IMR-90 (cell line): ENCODE data around the gene S100Z. TPM values are rescaled to one million over a fixed set of nuclear protein-coding genes. Genes with fewer than 3 reads are reported as not detected.
A peak's percentile ranks its signal among the peaks of the same experiment; 100 is the strongest.

Experiments used
- ATAC-seq: fragments of 200-7000 bp; cut with Tn5 transposase; 2 replicates; pipeline ENCODE4 v1.9.1; 2020; ENCODE audit warnings: low read depth, mild to moderate bottlenecking, moderate library complexity
- BruUV-seq: library from RNA; stranded (reverse); fragments of 400-500 nt; replicated peaks from 2 replicates; lab custom pipeline; 2021; lab: Mats Ljungman, UMichigan
- CTCF ChIA-PET: fragments of 300-600 bp; formaldehyde crosslinking; extraction: SDS; loops from one replicate; lab custom pipeline; 2021; ENCODE audit warnings: antibody characterized with exemption; lab: Yijun Ruan, JAX
- POLR2A ChIA-PET: fragments of 300-600 bp; sonication (Branson Sonifier 250); formaldehyde crosslinking; loops from one replicate; lab custom pipeline; 2022; ENCODE audit warnings: antibody characterized with exemption; ENCODE audit not compliant: unreplicated experiment; lab: Charles Lee
- DNase-seq: peaks from one replicate; pipeline ENCODE4 v3.0.0; 2013
- H2AFZ ChIP-seq: replicated peaks from 2 replicates; pipeline ENCODE3; 2013; ENCODE audit warnings: low read length, mild to moderate bottlenecking; ENCODE audit not compliant: poor library complexity
- H2AK5ac ChIP-seq: 2 replicates; pipeline ENCODE4 v1.6.1; 2013; ENCODE audit warnings: low read depth, low read length, inconsistent platforms
- H2AK9ac ChIP-seq: replicated peaks from 2 replicates; pipeline ENCODE3; 2013; ENCODE audit warnings: mild to moderate bottlenecking, low read depth, low read length, moderate library complexity; ENCODE audit not compliant: poor library complexity
- H2BK120ac ChIP-seq: 2 replicates; pipeline ENCODE4 v1.6.1; 2013; ENCODE audit warnings: low read depth, low read length, inconsistent platforms
- H2BK15ac ChIP-seq: 3 replicates; pipeline ENCODE4 v1.6.1; 2013; ENCODE audit warnings: low read depth, low read length, inconsistent platforms
- H2BK20ac ChIP-seq: 2 replicates; pipeline ENCODE4 v1.6.1; 2013; ENCODE audit warnings: low read depth, mild to moderate bottlenecking, inconsistent platforms, low read length, moderate library complexity
- H2BK5ac ChIP-seq: 2 replicates; pipeline ENCODE4 v1.6.1; 2013; ENCODE audit warnings: mild to moderate bottlenecking, low read depth, low read length, inconsistent platforms; ENCODE audit not compliant: poor library complexity, severe bottlenecking
- H3K14ac ChIP-seq: replicated peaks from 2 replicates; pipeline ENCODE4 v1.6.1; 2013; ENCODE audit warnings: low read depth, low read length, inconsistent platforms
- H3K18ac ChIP-seq: 2 replicates; pipeline ENCODE4 v1.6.1; 2013; ENCODE audit warnings: low read depth, low read length, control low read depth
- H3K23ac ChIP-seq: 2 replicates; pipeline ENCODE4 v1.6.1; 2013; ENCODE audit warnings: low read depth, low read length, inconsistent platforms
- H3K27ac ChIP-seq: 2 replicates; pipeline ENCODE4 v1.5.1; 2013; ENCODE audit warnings: mild to moderate bottlenecking, control low read depth, low read length; ENCODE audit not compliant: insufficient read depth
- H3K27me3 ChIP-seq: 2 replicates; pipeline ENCODE4 v1.6.1; 2013; ENCODE audit warnings: low read length; ENCODE audit not compliant: control insufficient read depth, insufficient read depth
- H3K36me3 ChIP-seq: 2 replicates; pipeline ENCODE4 v1.6.1; 2013; ENCODE audit warnings: low read length, mixed read lengths; ENCODE audit not compliant: control insufficient read depth, insufficient read depth
- H3K4ac ChIP-seq: 2 replicates; pipeline ENCODE4 v1.6.1; 2013; ENCODE audit warnings: low read depth, low read length, inconsistent platforms
- H3K4me1 ChIP-seq: 2 replicates; pipeline ENCODE4 v1.6.1; 2013; ENCODE audit warnings: low read length, mixed read lengths; ENCODE audit not compliant: control insufficient read depth, insufficient read depth
- H3K4me2 ChIP-seq: 2 replicates; pipeline ENCODE4 v1.6.1; 2013; ENCODE audit warnings: low read depth, mild to moderate bottlenecking, control low read depth, low read length, moderate library complexity
- H3K4me3 ChIP-seq: 2 replicates; pipeline ENCODE4 v1.5.1; 2013; ENCODE audit warnings: low read depth, mild to moderate bottlenecking, control low read depth, low read length, moderate library complexity; ENCODE audit not compliant: insufficient read depth
- H3K56ac ChIP-seq: 2 replicates; pipeline ENCODE4 v1.6.1; 2013; ENCODE audit warnings: low read length, inconsistent platforms; ENCODE audit not compliant: insufficient read depth; ENCODE audit errors: extremely low read depth
- H3K79me1 ChIP-seq, 2 experiments: 2 replicates each; pipeline ENCODE4 v1.6.1; 2013; ENCODE audit warnings: low read length in 2 of 2, inconsistent platforms in 1 of 2, low read depth in 1 of 2
- H3K9ac ChIP-seq: 2 replicates; pipeline ENCODE4 v1.6.1; 2013; ENCODE audit warnings: low read depth, low read length, control low read depth
- H3K9me1 ChIP-seq: 2 replicates; pipeline ENCODE4 v1.6.1; 2013; ENCODE audit warnings: low read length, inconsistent platforms; ENCODE audit not compliant: insufficient read depth
- H3K9me3 ChIP-seq: 2 replicates; pipeline ENCODE4 v1.6.1; 2013; ENCODE audit warnings: low read length; ENCODE audit not compliant: control insufficient read depth, insufficient read depth
- H4K20me1 ChIP-seq: 2 replicates; pipeline ENCODE4 v1.6.1; 2013; ENCODE audit warnings: low read length, inconsistent platforms; ENCODE audit not compliant: insufficient read depth
- H4K5ac ChIP-seq: 2 replicates; pipeline ENCODE4 v1.6.1; 2013; ENCODE audit warnings: mild to moderate bottlenecking, low read depth, low read length, control low read depth
- H4K8ac ChIP-seq, 2 experiments: 2 replicates each; pipeline ENCODE4 v1.6.1; 2013; ENCODE audit warnings: low read depth in 2 of 2, low read length in 2 of 2, control low read depth in 1 of 2, inconsistent platforms in 1 of 2
- H4K91ac ChIP-seq: 2 replicates; pipeline ENCODE4 v1.6.1; 2013; ENCODE audit warnings: low read depth, low read length, inconsistent platforms; ENCODE audit not compliant: insufficient read depth
- BHLHE40 ChIP-seq: fragments of 150-350 bp; IDR thresholded peaks from 2 replicates; pipeline ENCODE4 v1.6.1; 2016; ENCODE audit warnings: mild to moderate bottlenecking, low read depth, low read length
- CEBPB ChIP-seq: IDR thresholded peaks from 2 replicates; pipeline ENCODE4 v1.6.1; 2012; ENCODE audit warnings: low read depth, low read length, improper control_type of control experiment
- CHD1 ChIP-seq: IDR thresholded peaks from 2 replicates; pipeline ENCODE4 v1.6.1; 2012; ENCODE audit warnings: low read depth, low read length, improper control_type of control experiment
- CTCF ChIP-seq: conservative IDR thresholded peaks from 2 replicates; pipeline ENCODE4 v1.5.1; 2012; ENCODE audit warnings: mild to moderate bottlenecking, low read depth, low read length, improper control_type of control experiment
- ELK1 ChIP-seq: fragments of 150-350 bp; IDR thresholded peaks from 2 replicates; pipeline ENCODE4 v1.6.1; 2016; ENCODE audit warnings: low read depth, mild to moderate bottlenecking, low read length, moderate library complexity, borderline replicate concordance
- FOS ChIP-seq: fragments of 150-350 bp; IDR thresholded peaks from 2 replicates; pipeline ENCODE4 v1.6.1; 2016; ENCODE audit warnings: low read depth, low read length
- MAFK ChIP-seq: IDR thresholded peaks from 2 replicates; pipeline ENCODE4 v1.6.1; 2012; ENCODE audit warnings: low read depth, low read length, improper control_type of control experiment
- MAZ ChIP-seq: IDR thresholded peaks from 2 replicates; pipeline ENCODE4 v1.6.1; 2012; ENCODE audit warnings: low read depth, mild to moderate bottlenecking, low read length, improper control_type of control experiment, moderate library complexity, borderline replicate concordance
- MXI1 ChIP-seq: IDR thresholded peaks from 2 replicates; pipeline ENCODE4 v1.6.1; 2012; ENCODE audit warnings: low read depth, mild to moderate bottlenecking, low read length, moderate library complexity, borderline replicate concordance
- NFE2L2 ChIP-seq: fragments of 150-350 bp; IDR thresholded peaks from 2 replicates; pipeline ENCODE4 v1.6.1; 2016; ENCODE audit warnings: low read depth, mild to moderate bottlenecking, low read length
- POLR2A ChIP-seq: IDR thresholded peaks from 2 replicates; pipeline ENCODE4 v1.6.1; 2012; ENCODE audit warnings: mild to moderate bottlenecking, low read depth, low read length
- RAD21 ChIP-seq: IDR thresholded peaks from 2 replicates; pipeline ENCODE4 v1.6.1; 2012; ENCODE audit warnings: low read length, improper control_type of control experiment
- RFX5 ChIP-seq: IDR thresholded peaks from 2 replicates; pipeline ENCODE4 v1.8.0; 2012; ENCODE audit warnings: low read depth, mild to moderate bottlenecking, low read length, moderate library complexity
- USF2 ChIP-seq: fragments of 150-350 bp; IDR thresholded peaks from 2 replicates; pipeline ENCODE4 v1.6.1; 2017; ENCODE audit warnings: mild to moderate bottlenecking, antibody characterized with exemption, low read length, low read depth
- WGBS, 2 experiments: methylation state at CpG; one replicate each; pipeline versions ENCODE4 v1.1.5 to v1.1.7; 2013; ENCODE audit warnings: missing lambda C conversion rate in 2 of 2; ENCODE audit not compliant: insufficient read length in 1 of 2; ENCODE audit errors: extremely low coverage in 2 of 2; 5-methylcytosine and 5-hydroxymethylcytosine counted together
- dilution Hi-C: fragments of 300-500 bp; cut with HindIII; formaldehyde crosslinking; loops from one replicate; pipeline ENCODE4 v1.14.3; 2018; ENCODE audit warnings: low sequenced_read_pairs; ENCODE audit not compliant: unreplicated experiment
- in situ Hi-C: fragments of 300-500 bp; cut with MboI; formaldehyde crosslinking; loops from 3 replicates; pipeline ENCODE4 v1.14.3; 2019; ENCODE audit warnings: low sequenced_read_pairs, inconsistent platforms, mixed read lengths
- intact Hi-C: fragments of 100-400 bp; cut with micrococcal nuclease; formaldehyde crosslinking; loops from 2 replicates; pipeline ENCODE4 v1.10.0; 2022
- polyA plus RNA-seq, 3 experiments: library from polyadenylated mRNA; depleted of rRNA; stranded (reverse); fragments of >200 nt; gene quantifications; 2 replicates each; pipeline ENCODE4 v1.2.3, GENCODE V29; 2012; ENCODE audit warnings: low replicate concordance in 1 of 3
- total RNA-seq: library from RNA; depleted of rRNA; stranded (reverse); fragments of >200 nt; gene quantifications from 2 replicates; pipeline ENCODE4 v1.2.3, GENCODE V29; 2012

S100Z gene
- total and polyA plus RNA-seq, 2 of the 4 experiments (the other 2 are of a cell fraction): not detected

- Histone ChIP-seq H3K36me3 (no peaks in the 10 kb centered on the region), H3K4me3 (no peak overlapping the region), H2AK5ac (no peak overlapping the region), H2BK5ac (no peak overlapping the region), H3K4me1 (peaks cover 2% of the 10 kb centered on the region; the same call in 1 of the 2 replicates), H3K14ac (no peak overlapping the region), H3K27me3 (no peaks in the 10 kb centered on the region), H4K91ac (no peak overlapping the region), H3K4me2 (no peak overlapping the region), H3K23ac (no peak overlapping the region), H2AK9ac (no peak overlapping the region), H4K8ac (no peak overlapping the region), H3K9ac (no peak overlapping the region), H3K18ac (no peak overlapping the region), H2BK20ac (no peak overlapping the region), H4K20me1 (no peaks in the 10 kb centered on the region), H3K9me3 (no peaks in the 10 kb centered on the region), H2BK120ac (no peak overlapping the region), H3K4ac (no peak overlapping the region), H2BK15ac (no peak overlapping the region), H3K56ac (no peak overlapping the region), H3K79me1 (no peaks in the 10 kb centered on the region), H4K5ac (no peak overlapping the region), H3K9me1 (0 out of 2 replicates have a peak, but pooled peaks cover 2% of the 10 kb centered on the region), H3K27ac (no peak overlapping the region), H2AFZ (no peak overlapping the region)
- ChIA-PET POLR2A (interaction anchor here (0.6 kb wide), 1 partner anchor 162 kb away, joined by 3 read pairs; the partner anchor contains the start of gene AGGF1), CTCF (interaction anchor here (0.7 to 1.6 kb wide), 4 partner anchors 15 to 624 kb away, joined by 3 to 6 read pairs (median 4); partner anchors contain the start of gene WDR41)
- intact Hi-C loops (loop anchor here (1.0 to 10.0 kb wide), 6 partner anchors 148 to 624 kb away; partner anchors contain the start of genes F2R and WDR41), in situ Hi-C loops (no loop called here), dilution Hi-C loops (no loop called here)
- ATAC-seq (peak; percentile 88), DNase-seq (peak; percentile 73)
- no CpG with 5 or more reads among the region's 8 CpGs for WGBS, 2 experiments
- no TSS peak for BruUV-seq
- TF ChIP-seq CTCF (peak; percentile 89), RAD21 (peak; percentile 88), BHLHE40 (no peak), NFE2L2 (no peak), POLR2A (no peak), MAFK (no peak), MAZ (no peak), CHD1 (no peak), RFX5 (no peak), FOS (no peak), ELK1 (no peak), USF2 (no peak), MXI1 (no peak), CEBPB (no peak)
Observed at GRCh38 chr5:76867827-76868693, 18.2 kb downstream of the S100Z start.
